GM20000 (cell line): ENCODE measurements around the gene DMD.

Source experiments
- DNase-seq: peaks from one replicate; pipeline ENCODE4 v3.0.0; 2012; ENCODE audit warnings: low spot score
- TF ChIP-seq, protein P1 (sequence below): IDR thresholded peaks from 2 replicates; pipeline ENCODE4 v1.5.1; 2012; ENCODE audit warnings: mild to moderate bottlenecking, control low read depth; ENCODE audit errors: extremely low read depth, missing control alignments

Gene DMD

DNA sequence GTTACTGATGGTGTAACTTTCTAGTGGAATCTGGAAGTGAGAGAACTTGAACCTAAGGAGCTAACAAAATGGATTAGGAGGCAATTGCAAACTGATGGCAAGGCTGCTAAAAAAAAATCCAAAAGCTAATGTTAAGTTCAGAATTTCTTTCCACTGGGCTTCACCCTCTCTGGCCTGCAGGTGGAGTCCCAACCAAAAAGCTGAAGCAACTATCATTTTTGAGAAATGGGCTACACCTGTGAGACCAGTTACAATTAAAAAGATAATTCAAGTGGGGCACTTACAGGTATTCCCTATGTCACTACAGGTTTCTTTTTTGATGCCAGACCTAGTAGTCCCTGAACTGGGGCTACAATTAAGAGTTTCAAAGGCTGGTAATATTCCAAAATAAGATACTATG is 1997.4 kb downstream of the DMD start:
- peak; percentile 11 for DNase-seq
- TF ChIP-seq, protein P1, sequence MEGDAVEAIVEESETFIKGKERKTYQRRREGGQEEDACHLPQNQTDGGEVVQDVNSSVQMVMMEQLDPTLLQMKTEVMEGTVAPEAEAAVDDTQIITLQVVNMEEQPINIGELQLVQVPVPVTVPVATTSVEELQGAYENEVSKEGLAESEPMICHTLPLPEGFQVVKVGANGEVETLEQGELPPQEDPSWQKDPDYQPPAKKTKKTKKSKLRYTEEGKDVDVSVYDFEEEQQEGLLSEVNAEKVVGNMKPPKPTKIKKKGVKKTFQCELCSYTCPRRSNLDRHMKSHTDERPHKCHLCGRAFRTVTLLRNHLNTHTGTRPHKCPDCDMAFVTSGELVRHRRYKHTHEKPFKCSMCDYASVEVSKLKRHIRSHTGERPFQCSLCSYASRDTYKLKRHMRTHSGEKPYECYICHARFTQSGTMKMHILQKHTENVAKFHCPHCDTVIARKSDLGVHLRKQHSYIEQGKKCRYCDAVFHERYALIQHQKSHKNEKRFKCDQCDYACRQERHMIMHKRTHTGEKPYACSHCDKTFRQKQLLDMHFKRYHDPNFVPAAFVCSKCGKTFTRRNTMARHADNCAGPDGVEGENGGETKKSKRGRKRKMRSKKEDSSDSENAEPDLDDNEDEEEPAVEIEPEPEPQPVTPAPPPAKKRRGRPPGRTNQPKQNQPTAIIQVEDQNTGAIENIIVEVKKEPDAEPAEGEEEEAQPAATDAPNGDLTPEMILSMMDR, result no peak

DNA sequence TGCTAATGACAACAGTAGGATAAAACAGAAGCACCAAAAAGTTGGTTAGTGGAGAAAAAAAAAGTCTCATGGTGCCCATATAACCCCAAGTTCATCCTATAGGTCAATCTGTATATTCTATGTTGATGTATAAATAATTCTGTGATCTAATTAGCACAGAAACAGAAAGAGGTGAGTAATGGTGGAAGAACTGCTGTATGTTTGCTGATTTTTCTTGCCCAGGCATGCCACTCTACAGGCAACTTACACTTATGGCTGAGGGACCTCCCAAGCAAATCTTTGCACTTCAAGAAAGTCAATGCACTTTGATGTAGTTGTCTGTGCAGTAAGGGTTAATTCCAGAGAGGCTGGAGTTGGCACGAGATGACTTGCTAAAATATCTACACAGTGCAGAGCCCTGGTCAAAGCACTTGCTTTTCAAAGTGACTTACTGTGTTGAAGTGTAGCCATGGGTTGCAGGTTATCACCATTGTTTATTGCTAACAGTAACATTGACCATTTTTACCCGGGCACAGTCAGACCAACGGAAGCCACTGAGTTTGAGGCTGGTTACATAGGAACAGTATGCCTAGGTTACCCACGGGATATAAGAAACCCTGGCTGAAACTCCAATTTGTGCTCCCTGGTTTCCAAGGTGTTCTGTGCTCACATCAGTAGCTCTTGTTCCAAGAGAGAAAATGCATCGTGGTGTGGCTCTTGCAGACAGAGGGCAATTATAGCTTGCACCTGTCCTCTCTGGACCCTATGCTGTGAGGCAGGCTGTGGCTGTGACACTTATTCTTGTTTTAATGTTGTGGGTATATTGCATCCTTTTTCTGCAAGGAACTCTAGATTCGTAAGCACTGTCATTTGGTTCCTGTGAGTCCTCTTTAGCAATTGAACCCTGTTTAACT is 1998.2 kb downstream of the DMD start:
- DNase-seq, result no peak
- TF ChIP-seq, protein P1, result no peak

DNA sequence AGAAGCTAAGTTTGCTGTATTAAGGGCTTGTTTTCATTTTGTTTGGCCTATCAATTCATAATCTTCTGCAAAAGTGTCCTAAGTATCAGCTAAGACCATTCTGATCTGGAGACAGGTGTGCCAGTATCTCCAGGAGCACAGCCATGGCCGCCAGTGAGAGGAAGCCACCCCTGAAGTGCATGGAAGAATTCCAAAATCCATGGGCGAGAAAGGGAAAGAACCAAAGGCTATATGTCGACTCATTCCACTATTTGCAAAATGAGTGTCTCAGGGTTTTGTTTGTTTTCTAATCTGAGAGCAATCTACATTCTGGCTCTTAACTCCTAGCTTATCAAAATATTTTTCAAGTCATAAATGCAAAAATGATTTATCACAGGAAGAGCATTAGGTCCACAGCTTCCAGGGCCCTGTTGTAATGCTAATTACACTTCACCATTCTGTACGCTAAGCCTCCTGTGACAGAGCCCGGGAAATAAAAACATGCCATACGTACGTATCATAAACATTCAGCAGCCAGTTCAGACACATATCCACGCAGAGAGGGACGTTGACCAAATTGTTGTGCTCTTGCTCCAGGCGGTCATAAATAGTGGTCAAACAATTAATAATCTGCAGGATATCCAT is 2002.2 kb downstream of the DMD start:
- no peak for DNase-seq
- TF ChIP-seq, protein P1, result no peak

DNA sequence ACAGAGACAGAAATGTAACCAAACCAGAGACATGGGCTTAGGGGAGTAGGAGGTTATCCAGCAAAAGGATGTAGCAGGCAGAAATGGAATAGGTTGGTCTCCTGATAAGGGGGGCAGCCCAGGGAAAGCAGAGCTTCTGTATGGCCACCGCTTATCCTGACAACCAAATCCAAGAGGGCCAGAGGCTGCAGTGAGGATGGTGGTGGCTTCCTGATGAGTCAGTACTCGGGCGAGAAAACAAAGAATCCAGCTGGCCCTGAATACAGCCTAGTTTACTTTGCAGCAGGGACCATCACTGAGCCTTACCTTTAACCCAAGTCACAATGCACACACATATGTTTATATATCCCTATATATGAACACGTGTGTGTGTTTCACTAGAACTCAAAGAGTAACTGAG is 2009.8 kb downstream of the DMD start:
- TF ChIP-seq, protein P1, result no peak
- DNase-seq, result no peak

DNA sequence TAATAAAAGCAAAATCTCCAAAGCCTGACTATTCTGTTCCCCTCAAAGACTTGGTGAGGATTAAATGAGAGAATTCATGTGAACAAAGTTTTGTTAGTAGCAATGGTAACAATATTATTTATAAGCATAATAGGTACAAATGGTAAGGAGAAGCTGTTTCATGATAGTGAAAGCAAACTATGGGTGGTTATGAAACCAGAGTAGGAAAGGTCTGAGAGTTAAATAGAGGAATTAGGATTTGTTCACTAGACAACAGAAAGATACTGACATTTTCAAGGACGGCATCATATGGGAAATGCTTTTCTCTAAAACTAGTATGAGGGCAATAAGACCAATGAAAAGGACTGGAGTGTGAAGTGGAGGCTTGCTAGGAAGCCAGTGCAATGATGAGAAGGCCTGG is 2010.9 kb downstream of the DMD start:
- TF ChIP-seq, protein P1, result no peak
- DNase-seq, result no peak

DNA sequence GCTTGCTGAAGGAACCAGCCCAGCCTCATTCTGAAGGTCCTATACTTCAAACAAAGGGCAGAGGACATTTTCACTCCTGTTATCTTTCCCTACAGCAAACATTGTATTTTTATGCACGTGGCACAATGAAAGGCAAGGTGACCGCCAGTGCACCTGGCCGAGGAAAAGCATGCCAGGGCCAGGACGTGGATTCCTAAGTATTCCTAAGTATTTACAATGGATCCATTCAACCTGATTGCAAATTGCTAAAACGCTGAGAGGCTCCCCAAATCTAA is 2011.6 kb downstream of the DMD start:
- TF ChIP-seq, protein P1, result no peak
- DNase-seq, result no peak

DNA sequence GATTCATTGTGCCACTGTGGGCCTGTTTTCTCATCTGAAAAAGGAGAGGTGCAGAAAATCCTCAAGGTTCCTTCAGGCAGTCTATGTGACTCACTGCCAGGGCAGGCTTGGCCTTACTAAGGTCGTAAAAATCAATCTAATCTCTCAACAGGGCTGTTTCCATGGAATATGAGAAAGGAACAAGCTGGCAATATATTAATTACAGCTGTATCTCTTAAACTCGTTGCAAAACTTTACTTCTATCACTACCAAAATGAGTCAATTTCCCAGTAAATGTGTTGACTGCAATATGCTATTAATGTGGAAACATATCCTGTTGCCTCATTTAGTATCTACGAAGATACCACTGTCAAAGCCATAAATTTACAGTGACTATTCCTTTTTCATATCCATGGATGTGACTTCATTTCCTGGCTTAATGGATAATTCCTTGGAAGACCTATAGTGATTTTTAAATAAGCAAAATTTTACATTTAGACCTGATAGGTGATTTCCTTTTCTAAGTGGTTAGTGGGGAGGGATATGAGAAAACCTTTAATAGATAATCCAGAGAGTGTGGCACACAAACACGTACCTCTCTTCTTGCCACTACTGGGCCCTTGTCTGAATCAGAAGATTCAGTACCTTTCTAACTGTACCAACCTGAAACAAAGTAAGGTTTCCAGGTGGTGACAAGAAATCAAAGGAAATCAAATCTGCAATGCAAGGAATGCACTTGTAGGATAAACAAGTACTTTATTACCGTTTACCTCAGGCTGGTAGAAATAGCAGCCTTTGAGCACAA is 2012.1 kb downstream of the DMD start:
- DNase-seq, result no peak
- TF ChIP-seq, protein P1, result no peak
